Measurements from ENCODE around the gene MMAB.

MMAB gene

DNA sequence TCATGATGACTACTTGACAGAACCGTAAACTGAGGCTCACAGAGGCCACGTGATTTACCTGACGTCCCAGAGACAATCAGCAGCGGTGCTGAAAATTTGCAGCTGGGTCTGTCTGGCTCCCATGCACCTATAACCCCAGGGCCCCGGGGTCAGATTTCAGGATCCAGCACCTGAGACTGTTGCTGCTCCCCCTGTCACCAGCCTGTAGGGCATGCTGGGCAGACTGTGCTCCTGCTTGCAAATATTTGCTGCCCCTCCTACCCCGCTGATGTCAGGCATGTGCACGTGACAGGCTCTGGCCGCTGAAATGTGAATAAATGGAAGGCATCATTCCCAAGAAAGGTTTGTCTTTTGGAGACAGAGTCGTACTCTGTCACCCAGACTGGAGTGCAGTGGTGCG lies 6.0 kb downstream of the MMAB start:
- Histone ChIP-seq H3K9me3 (ENCODE audit: insufficient read depth, low read length) (no peaks in the 10 kb centered on the region), H3K4me3 (ENCODE audit: insufficient read length, low read depth) (no peak overlapping the region), H3K36me3 (ENCODE audit: insufficient read depth, insufficient read length, low read length) (peaks cover 81% of the 10 kb centered on the region), H3K9ac (ENCODE audit: insufficient read length, low read depth) (no peak overlapping the region), H3K27me3 (ENCODE audit: insufficient read depth, insufficient read length) (no peaks in the 10 kb centered on the region), H3K4me1 (ENCODE audit: insufficient read depth, insufficient read length) (peaks cover 5% of the 10 kb centered on the region)
- no peak for DNase-seq (ENCODE audit: low read depth, low spot score)
- TF ChIP-seq SUZ12 (IDR thresholded peaks at IDR 0.05; ENCODE audit: extremely low read depth, insufficient read depth, insufficient read length) (no peak), ZNF274 (IDR thresholded peaks at IDR 0.05; ENCODE audit: low read depth, low read length) (no peak), YY1 (IDR thresholded peaks at IDR 0.05; ENCODE audit: insufficient read depth, insufficient read length) (no peak)

DNA sequence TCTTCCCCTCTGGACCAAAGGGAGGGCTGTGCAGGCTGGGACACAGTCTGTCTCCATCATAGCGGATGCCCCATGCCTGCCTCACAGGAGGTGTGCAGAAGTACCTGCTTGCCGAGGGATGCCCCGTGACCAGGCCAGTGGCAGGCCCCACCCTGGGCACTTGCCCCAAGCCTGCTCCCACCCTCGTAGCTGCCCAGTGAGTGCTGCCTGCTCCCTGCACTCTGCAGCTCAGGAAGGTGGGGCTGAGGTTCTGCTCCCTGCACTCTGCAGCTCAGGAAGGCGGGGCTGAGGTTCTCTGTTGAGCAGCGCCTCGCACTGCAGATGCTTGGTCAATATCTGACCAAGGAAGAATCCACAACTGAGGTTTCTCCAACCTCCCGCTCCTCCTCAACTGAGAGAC lies 6.9 kb downstream of the MMAB start:
- H3K4me1 ChIP-seq (ENCODE audit: insufficient read depth, insufficient read length): peaks cover 5% of the 10 kb centered on the region
- no peaks in the 10 kb centered on the region for H3K9me3 ChIP-seq (ENCODE audit: insufficient read depth, low read length)
- TF ChIP-seq ZNF274 (IDR thresholded peaks at IDR 0.05; ENCODE audit: low read depth, low read length): no peak
- TF ChIP-seq SUZ12 (IDR thresholded peaks at IDR 0.05; ENCODE audit: extremely low read depth, insufficient read depth, insufficient read length): no peak
- no peak for TF ChIP-seq YY1 (IDR thresholded peaks at IDR 0.05; ENCODE audit: insufficient read depth, insufficient read length)
- H3K27me3 ChIP-seq (ENCODE audit: insufficient read depth, insufficient read length): no peaks in the 10 kb centered on the region
- H3K4me3 ChIP-seq (ENCODE audit: insufficient read length, low read depth): no peak overlapping the region
- peaks cover 86% of the 10 kb centered on the region for H3K36me3 ChIP-seq (ENCODE audit: insufficient read depth, insufficient read length, low read length)
- no peak for DNase-seq (ENCODE audit: low read depth, low spot score)
- H3K9ac ChIP-seq (ENCODE audit: insufficient read length, low read depth): no peak overlapping the region

- Histone ChIP-seq H3K9ac (ENCODE audit: insufficient read length, low read depth) (no peak overlapping the region), H3K9me3 (ENCODE audit: insufficient read depth, low read length) (no peaks in the 10 kb centered on the region), H3K4me1 (ENCODE audit: insufficient read depth, insufficient read length) (peaks cover 5% of the 10 kb centered on the region), H3K36me3 (ENCODE audit: insufficient read depth, insufficient read length, low read length) (peaks cover 78% of the 10 kb centered on the region), H3K4me3 (ENCODE audit: insufficient read length, low read depth) (no peak overlapping the region), H3K27me3 (ENCODE audit: insufficient read depth, insufficient read length) (no peaks in the 10 kb centered on the region)
- no peak for TF ChIP-seq YY1 (IDR thresholded peaks at IDR 0.05; ENCODE audit: insufficient read depth, insufficient read length)
- no peak for TF ChIP-seq ZNF274 (IDR thresholded peaks at IDR 0.05; ENCODE audit: low read depth, low read length)
- TF ChIP-seq SUZ12 (IDR thresholded peaks at IDR 0.05; ENCODE audit: extremely low read depth, insufficient read depth, insufficient read length): no peak
- no peak for DNase-seq (ENCODE audit: low read depth, low spot score)
These were observed 9.7 kb downstream of the MMAB start for GRCh38 chr12:109563291-109564284.

DNA sequence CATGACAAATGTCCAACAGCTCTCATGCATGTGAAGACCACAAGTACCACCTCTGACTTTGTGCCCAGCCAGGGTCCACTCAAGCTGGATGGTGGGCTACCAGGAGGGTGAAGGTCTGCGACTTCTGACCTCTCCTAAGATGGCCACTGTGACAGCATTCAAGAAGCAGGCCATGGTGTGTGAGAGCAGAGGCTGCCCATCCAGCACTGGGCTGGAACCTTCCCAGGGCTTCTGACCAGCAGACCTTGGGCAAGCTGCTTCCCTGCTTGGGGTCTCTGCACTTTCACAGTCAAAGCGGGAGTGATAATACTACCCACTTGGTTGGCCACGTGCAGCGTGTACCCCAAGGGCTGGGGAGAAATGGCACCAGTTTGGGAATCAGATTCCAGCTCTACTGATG lies 10.4 kb downstream of the MMAB start:
- H3K27me3 ChIP-seq (ENCODE audit: insufficient read depth, insufficient read length): no peaks in the 10 kb centered on the region
- H3K9ac ChIP-seq (ENCODE audit: insufficient read length, low read depth): no peak overlapping the region
- H3K4me1 ChIP-seq (ENCODE audit: insufficient read depth, insufficient read length): peaks cover 5% of the 10 kb centered on the region
- DNase-seq (ENCODE audit: low read depth, low spot score): no peak
- peaks cover 73% of the 10 kb centered on the region for H3K36me3 ChIP-seq (ENCODE audit: insufficient read depth, insufficient read length, low read length)
- no peaks in the 10 kb centered on the region for H3K9me3 ChIP-seq (ENCODE audit: insufficient read depth, low read length)
- no peak overlapping the region for H3K4me3 ChIP-seq (ENCODE audit: insufficient read length, low read depth)
- no peak for TF ChIP-seq YY1 (IDR thresholded peaks at IDR 0.05; ENCODE audit: insufficient read depth, insufficient read length)
- TF ChIP-seq SUZ12 (IDR thresholded peaks at IDR 0.05; ENCODE audit: extremely low read depth, insufficient read depth, insufficient read length): no peak
- TF ChIP-seq ZNF274 (IDR thresholded peaks at IDR 0.05; ENCODE audit: low read depth, low read length): no peak

- no peak for DNase-seq (ENCODE audit: low read depth, low spot score)
- TF ChIP-seq SUZ12 (IDR thresholded peaks at IDR 0.05; ENCODE audit: extremely low read depth, insufficient read depth, insufficient read length) (no peak), ZNF274 (IDR thresholded peaks at IDR 0.05; ENCODE audit: low read depth, low read length) (no peak), YY1 (IDR thresholded peaks at IDR 0.05; ENCODE audit: insufficient read depth, insufficient read length) (no peak)
These were observed 11.6 kb downstream of the MMAB start for GRCh38 chr12:109561711-109562030.

DNA sequence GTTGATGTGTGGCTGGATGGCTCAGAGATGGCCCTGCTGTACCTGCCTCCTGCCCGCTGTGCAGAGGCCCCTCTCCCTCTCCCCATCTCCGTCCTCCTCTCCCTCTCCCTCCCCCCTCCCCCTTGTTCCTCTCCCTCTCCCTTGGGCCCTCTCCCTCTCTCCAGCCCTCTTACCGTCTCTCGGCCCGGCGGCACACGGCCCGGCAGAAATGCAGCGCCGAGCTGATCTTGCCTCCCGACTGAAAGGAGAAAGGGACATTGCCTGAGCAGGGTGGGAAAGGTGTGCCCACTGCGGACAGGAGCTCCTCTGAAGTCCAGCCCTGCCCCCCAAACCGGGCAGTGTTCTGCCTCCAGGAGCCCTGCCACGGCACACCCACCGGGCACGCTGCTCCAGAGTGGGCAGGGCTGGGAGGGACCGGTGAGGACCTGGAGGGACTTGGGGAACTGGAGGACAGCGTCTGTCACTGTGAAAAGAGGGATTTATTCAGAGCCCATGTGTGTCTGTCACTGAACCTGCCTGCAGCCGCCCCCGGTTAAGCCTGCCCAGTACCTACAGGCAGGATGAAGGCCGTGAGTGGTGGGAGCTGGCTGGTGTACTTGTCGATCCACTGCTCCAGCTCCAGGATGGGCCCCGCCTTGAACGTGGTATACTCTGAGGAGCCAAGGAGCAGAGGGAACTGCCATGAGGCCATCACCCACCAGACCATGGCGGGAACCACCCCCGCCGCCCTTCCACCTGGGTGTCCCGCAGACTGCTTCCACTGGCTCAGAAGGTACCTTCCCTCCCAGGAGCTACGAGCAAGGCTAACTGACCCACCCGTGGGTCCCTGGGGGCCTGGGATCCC lies 12.2 kb downstream of the MMAB start:
- H3K4me3 ChIP-seq (ENCODE audit: insufficient read length, low read depth): no peak overlapping the region
- H3K9ac ChIP-seq (ENCODE audit: insufficient read length, low read depth): no peak overlapping the region
- H3K4me1 ChIP-seq (ENCODE audit: insufficient read depth, insufficient read length): no peaks in the 10 kb centered on the region
- no peaks in the 10 kb centered on the region for H3K27me3 ChIP-seq (ENCODE audit: insufficient read depth, insufficient read length)
- no peaks in the 10 kb centered on the region for H3K9me3 ChIP-seq (ENCODE audit: insufficient read depth, low read length)
- no peak for TF ChIP-seq SUZ12 (IDR thresholded peaks at IDR 0.05; ENCODE audit: extremely low read depth, insufficient read depth, insufficient read length)
- TF ChIP-seq YY1 (IDR thresholded peaks at IDR 0.05; ENCODE audit: insufficient read depth, insufficient read length): no peak
- no peak for TF ChIP-seq ZNF274 (IDR thresholded peaks at IDR 0.05; ENCODE audit: low read depth, low read length)
- peaks cover 70% of the 10 kb centered on the region for H3K36me3 ChIP-seq (ENCODE audit: insufficient read depth, insufficient read length, low read length)
- no peak for DNase-seq (ENCODE audit: low read depth, low spot score)

More at GRCh38 chr12:109561711-109562030, 11.6 kb downstream of the MMAB start:
- Histone ChIP-seq H3K9ac (ENCODE audit: insufficient read length, low read depth) (no peak overlapping the region), H3K9me3 (ENCODE audit: insufficient read depth, low read length) (no peaks in the 10 kb centered on the region), H3K4me3 (ENCODE audit: insufficient read length, low read depth) (no peak overlapping the region), H3K36me3 (ENCODE audit: insufficient read depth, insufficient read length, low read length) (peaks cover 73% of the 10 kb centered on the region), H3K4me1 (ENCODE audit: insufficient read depth, insufficient read length) (peaks cover 4% of the 10 kb centered on the region), H3K27me3 (ENCODE audit: insufficient read depth, insufficient read length) (no peaks in the 10 kb centered on the region)

GRCh38 chr12:109559601-109560000 lies 13.7 kb downstream of the MMAB start:
- Histone ChIP-seq H3K4me1 (ENCODE audit: insufficient read depth, insufficient read length) (no peaks in the 10 kb centered on the region), H3K27me3 (ENCODE audit: insufficient read depth, insufficient read length) (no peaks in the 10 kb centered on the region), H3K36me3 (ENCODE audit: insufficient read depth, insufficient read length, low read length) (peaks cover 56% of the 10 kb centered on the region), H3K9ac (ENCODE audit: insufficient read length, low read depth) (no peak overlapping the region), H3K4me3 (ENCODE audit: insufficient read length, low read depth) (no peak overlapping the region), H3K9me3 (ENCODE audit: insufficient read depth, low read length) (no peaks in the 10 kb centered on the region)
- no peak for DNase-seq (ENCODE audit: low read depth, low spot score)
- TF ChIP-seq SUZ12 (IDR thresholded peaks at IDR 0.05; ENCODE audit: extremely low read depth, insufficient read depth, insufficient read length): no peak
- TF ChIP-seq YY1 (IDR thresholded peaks at IDR 0.05; ENCODE audit: insufficient read depth, insufficient read length): no peak
- TF ChIP-seq ZNF274 (IDR thresholded peaks at IDR 0.05; ENCODE audit: low read depth, low read length): no peak
